Measurements from ENCODE around the gene OR2G3.
A peak's percentile ranks its signal among the peaks of the same experiment; 100 is the strongest.

OR2G3 gene

GRCh38 chr1:247605286-247605685, at the start of gene OR2G3:
Gene OR2G3, plus strand, starts transcription at chr1:247605586. Its CDS starts 0 bp downstream, at chr1:247605586.
- no peak for DNase-seq (ENCODE audit: low read depth)

- no peak for DNase-seq (ENCODE audit: low read depth)
Observed at GRCh38 chr1:247557926-247558674, 47.3 kb upstream of the OR2G3 start.

GRCh38 chr1:247561711-247562110, 43.7 kb upstream of the OR2G3 start:
- no peak for DNase-seq (ENCODE audit: low read depth)

DNA sequence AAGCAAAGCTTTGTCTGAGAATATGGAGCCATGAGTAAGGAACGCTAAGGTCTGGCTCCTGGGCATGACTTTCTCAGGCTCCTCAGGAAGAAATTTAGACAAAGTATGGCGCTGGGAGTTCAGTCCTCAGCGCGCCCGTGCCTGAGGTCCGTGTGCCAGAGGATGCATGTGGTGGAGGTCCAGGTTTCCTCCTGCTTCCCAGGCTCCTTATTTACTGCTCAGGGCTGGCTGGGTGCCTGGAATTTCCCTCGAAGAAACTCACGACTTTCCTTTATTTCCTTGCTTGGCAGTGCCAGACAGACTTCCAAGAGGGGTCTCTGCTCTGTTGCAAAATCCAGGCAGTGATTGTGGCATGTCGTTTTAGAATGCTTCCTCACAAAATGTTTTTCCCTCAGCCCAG, 43.2 kb upstream of the OR2G3 start:
- no peak for DNase-seq (ENCODE audit: low read depth)

DNA sequence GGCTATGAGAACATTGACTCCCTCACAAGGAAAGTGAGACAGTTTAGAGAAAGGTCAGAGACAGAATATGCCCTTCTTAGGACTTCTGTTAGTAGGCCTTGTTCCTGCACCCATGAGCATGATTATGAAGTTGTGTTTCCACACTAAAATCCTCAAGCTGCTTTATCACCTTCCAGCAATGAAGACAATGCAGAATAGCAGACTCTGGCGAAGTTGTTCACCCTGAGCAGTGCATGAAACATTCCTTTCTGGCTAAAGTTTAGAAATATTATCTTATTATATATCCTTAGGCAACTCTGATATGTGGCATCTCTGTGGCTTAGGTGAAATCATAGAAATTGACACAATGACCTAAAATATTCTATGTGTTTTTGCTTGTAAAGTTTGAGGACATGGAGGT, 31.1 kb upstream of the OR2G3 start:
- no peak for DNase-seq (ENCODE audit: low read depth)

- DNase-seq (ENCODE audit: low read depth), result no peak
Observed at GRCh38 chr1:247574664-247575063, 30.7 kb upstream of the OR2G3 start.

GRCh38 chr1:247576514-247576913, 28.9 kb upstream of the OR2G3 start:
- DNase-seq (ENCODE audit: low read depth), result no peak

DNA sequence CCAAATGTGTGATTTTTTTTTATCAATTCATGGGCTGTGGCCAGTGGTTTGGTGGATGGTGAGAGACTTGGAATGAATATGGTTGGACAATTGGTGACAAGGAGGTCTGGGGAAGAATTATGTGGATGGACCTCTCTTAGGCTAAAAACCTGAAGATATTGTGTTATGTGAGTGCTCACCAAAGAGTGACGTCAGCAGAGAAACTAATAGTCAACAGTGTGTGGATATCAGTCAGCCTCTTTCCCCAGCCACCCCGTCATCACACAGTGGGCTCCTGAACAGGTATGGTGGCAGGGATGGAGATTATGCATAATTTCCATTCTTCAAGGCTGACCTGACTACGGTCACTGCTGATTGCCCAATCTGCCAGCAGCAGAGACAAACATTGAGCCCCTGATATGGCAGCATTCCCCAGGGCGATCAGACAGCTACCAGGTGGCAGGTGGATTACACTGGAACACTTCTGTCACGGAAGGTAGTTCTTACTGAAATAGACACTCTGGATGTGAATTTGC, 26.4 kb upstream of the OR2G3 start:
- DNase-seq (ENCODE audit: low read depth), result no peak

DNA sequence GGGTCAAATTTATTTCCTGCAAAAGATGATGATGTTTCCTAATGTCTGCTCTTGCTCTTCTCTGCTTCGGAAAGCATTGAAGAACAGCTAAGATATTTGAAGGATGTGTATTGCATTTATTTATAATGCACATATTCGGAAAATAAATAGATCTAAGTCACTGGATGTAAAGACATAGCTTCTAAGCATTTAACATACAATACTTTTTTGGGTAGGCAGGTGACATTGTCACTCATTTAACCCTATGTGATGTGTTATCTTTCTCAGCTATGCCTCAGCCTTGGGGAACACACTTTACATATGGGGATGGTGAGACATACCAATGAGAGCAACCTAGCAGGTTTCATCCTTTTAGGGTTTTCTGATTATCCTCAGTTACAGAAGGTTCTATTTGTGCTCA, 17.3 kb upstream of the OR2G3 start, which contains the start of gene OR2G2:
OR2G2 (plus strand) TSS at position 301 of the 400 bp plus-strand sequence; CDS start at position 301, 0 bp downstream.
- no peak for DNase-seq (ENCODE audit: low read depth)

GRCh38 chr1:247613405-247613804, 8.0 kb downstream of the OR2G3 start:
- DNase-seq (ENCODE audit: low read depth), result no peak

- no peak for DNase-seq (ENCODE audit: low read depth)
Observed at GRCh38 chr1:247614625-247615024, 9.2 kb downstream of the OR2G3 start.

DNA sequence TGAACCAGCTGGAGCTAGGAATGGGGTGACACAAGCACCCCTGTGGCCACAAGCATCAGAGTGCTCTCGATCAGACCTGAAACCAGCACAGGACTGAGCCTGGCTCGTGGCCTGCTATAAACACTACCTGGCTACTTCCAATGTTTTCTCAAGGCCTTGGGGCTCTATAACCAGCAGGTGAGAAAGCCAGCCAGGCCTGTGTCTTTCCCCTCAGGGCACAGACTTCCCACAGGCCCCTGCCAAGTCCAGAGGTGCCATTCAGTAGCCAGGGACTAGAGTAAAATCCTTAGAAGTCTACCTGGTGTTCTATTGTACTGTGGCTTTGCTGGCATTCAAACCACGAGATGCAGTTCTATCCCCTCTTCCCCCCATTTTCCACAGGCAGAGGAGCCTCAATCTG, 22.6 kb downstream of the OR2G3 start:
- DNase-seq (ENCODE audit: low read depth), result no peak

DNA sequence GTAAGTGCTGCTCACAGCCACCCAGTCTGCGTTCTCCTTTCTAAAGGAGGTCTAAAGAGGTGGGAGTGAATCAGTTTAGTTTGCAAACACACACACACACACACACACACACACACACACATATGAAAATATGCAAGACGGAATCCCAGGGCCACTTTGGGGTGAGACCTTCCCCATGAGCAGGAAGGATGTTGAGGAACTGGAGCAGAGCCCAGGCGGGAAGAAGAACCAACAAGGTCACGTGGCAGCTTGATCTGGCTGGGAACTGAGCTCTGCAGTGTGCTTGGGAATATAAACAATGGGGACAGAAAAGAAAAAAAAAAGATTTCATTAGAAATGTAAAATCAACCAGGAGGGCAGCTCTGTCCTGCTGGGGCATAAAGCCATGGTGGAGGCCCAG, 32.6 kb downstream of the OR2G3 start:
- DNase-seq (ENCODE audit: low read depth), result no peak

DNA sequence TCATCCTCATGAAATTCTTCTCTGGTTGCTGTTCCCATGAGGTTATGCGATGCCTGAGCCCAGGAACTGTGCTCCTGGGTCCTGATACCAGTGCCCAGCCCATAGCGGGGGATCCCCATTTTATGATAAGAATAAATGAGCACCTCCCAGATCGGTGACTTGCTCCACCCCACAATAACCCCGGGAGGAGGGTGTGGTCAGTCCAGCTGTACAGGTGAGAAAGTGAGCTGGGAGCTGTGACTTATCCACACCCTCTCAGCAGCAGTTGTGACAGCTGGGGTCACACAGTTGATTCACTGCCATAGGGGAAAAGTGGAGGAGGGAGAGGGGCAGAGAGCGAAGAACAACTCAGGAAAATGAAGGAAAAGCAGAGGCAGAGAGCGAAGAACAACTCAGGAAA, 33.4 kb downstream of the OR2G3 start:
- DNase-seq (ENCODE audit: low read depth), result no peak

DNA sequence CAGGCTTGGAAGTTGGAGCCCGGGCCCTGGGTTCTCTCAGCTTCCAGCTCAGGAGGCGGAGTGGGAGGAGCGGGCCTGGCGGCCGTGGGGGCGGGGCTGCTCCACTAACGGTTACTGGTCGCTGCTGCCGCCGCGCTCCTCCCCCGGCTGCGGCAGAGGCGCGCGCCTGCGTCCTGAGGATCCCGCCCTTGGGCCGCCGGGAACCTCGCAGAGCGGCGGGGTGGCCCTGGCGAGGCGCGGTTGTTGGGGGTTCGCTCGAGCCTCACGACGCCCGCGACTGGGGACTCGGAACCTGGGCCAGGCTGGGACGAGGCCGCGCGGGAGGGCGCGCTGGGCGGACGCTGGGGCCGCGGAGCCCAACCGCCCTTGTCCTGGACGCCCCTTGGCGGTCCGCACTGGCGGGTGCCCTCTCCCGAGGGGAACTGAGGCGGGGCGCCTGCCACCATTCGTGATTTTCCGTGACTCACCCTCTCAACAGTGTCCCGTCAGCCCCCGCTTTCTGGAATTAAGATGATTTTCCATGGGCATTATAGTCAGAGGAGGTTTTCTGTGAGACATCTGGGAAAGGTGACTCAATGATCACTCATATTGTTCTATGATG, 34.1 kb downstream of the OR2G3 start:
- DNase-seq (ENCODE audit: low read depth), result peak; percentile 18

GRCh38 chr1:247642742-247643141, 37.4 kb downstream of the OR2G3 start:
- DNase-seq (ENCODE audit: low read depth), result no peak

- DNase-seq (ENCODE audit: low read depth), result no peak
Observed at GRCh38 chr1:247646867-247647266, 41.5 kb downstream of the OR2G3 start.

- no peak for DNase-seq (ENCODE audit: low read depth)
Observed at GRCh38 chr1:247647864-247648263, 42.5 kb downstream of the OR2G3 start.

GRCh38 chr1:247653040-247653439, 47.7 kb downstream of the OR2G3 start:
- no peak for DNase-seq (ENCODE audit: low read depth)
